HepG2 (cell line): ENCODE measurements around the gene TCF23. TPM values are rescaled to one million over a fixed set of nuclear protein-coding genes. Genes with fewer than 3 reads are reported as not detected.

ENCODE experiments used
- AKAP8 ChIP-seq: sonication (generic); formaldehyde crosslinking; IDR thresholded peaks from 2 replicates; pipeline ENCODE4 v1.5.1; 2020; ENCODE audit warnings: mild to moderate bottlenecking, missing genetic modification reagents
- ASH2L ChIP-seq: fragments of 300-600, 200-600 bp; sonication (generic); IDR thresholded peaks from 2 replicates; pipeline ENCODE4 v1.7.0; 2017; ENCODE audit warnings: low read depth, mild to moderate bottlenecking, moderate library complexity, mixed read lengths, low read length; ENCODE audit not compliant: insufficient read length
- ATRX ChIP-seq: sonication (generic); formaldehyde crosslinking; IDR thresholded peaks from 2 replicates; pipeline ENCODE4 v1.4.0; 2020; ENCODE audit warnings: missing genetic modification reagents, borderline replicate concordance
- ETV5 ChIP-seq: IDR thresholded peaks from 2 replicates; pipeline ENCODE4 v1.6.1; 2018; ENCODE audit warnings: missing biosample characterization, missing genetic modification reagents, inconsistent platforms, borderline replicate concordance
- HDAC6 ChIP-seq: fragments of 200-600 bp; sonication (generic); IDR thresholded peaks from 2 replicates; pipeline ENCODE4 v1.7.0; 2017; ENCODE audit warnings: mild to moderate bottlenecking, antibody characterized with exemption, low read length, low read depth
- JUN ChIP-seq: sonication (generic); formaldehyde crosslinking; IDR thresholded peaks from 2 replicates; pipeline ENCODE4 v1.4.0; 2020; ENCODE audit warnings: mild to moderate bottlenecking, missing genetic modification reagents
- KLF13 ChIP-seq: sonication (generic); formaldehyde crosslinking; IDR thresholded peaks from 2 replicates; pipeline ENCODE4 v1.4.0; 2020; ENCODE audit warnings: mild to moderate bottlenecking, missing genetic modification reagents
- MTF1 ChIP-seq: sonication (generic); formaldehyde crosslinking; IDR thresholded peaks from 2 replicates; pipeline ENCODE4 v1.5.0; 2020; ENCODE audit warnings: missing genetic modification reagents
- TBX3 ChIP-seq: fragments of 450-650 bp; IDR thresholded peaks from 2 replicates; pipeline ENCODE4 v1.6.1; 2017; ENCODE audit warnings: antibody characterized with exemption, mild to moderate bottlenecking, inconsistent platforms, borderline replicate concordance
- ZFP62 ChIP-seq: sonication (generic); formaldehyde crosslinking; IDR thresholded peaks from 2 replicates; pipeline ENCODE4 v1.4.0; 2020; ENCODE audit warnings: missing genetic modification reagents
- ZKSCAN1 ChIP-seq: fragments of 150-350 bp; IDR thresholded peaks from 2 replicates; pipeline ENCODE4 v1.6.1; 2014; ENCODE audit warnings: low read length
- ZKSCAN8 ChIP-seq: IDR thresholded peaks from 2 replicates; pipeline ENCODE4 v1.6.1; 2016; ENCODE audit warnings: borderline replicate concordance, missing genetic modification reagents, missing compliant biosample characterization
- ZNF235 ChIP-seq: sonication (generic); formaldehyde crosslinking; IDR thresholded peaks from 2 replicates; pipeline ENCODE4 v1.8.1; 2023; ENCODE audit warnings: mild to moderate bottlenecking, missing genetic modification reagents, borderline replicate concordance
- ZNF274 ChIP-seq: sonication (generic); formaldehyde crosslinking; IDR thresholded peaks from 2 replicates; pipeline ENCODE4 v1.5.1; 2020; ENCODE audit warnings: mild to moderate bottlenecking, missing genetic modification reagents
- polyA plus RNA-seq, 8 experiments: library from polyadenylated mRNA; depleted of rRNA in 3 of 8; stranded (reverse) in 7 of 8; unstranded in 1 of 8; fragments of >200 nt; fragmentation: Illumina TruSeq in 4 of 8; extraction: Trizol in 4 of 8; gene quantifications; 2 replicates each; pipeline versions ENCODE4 v1.2.1 to v1.2.3, GENCODE V29; 2011 to 2016; ENCODE audit warnings: low read depth in 4 of 8, missing spikeins in 1 of 8, mixed read lengths in 1 of 8; ENCODE audit not compliant: insufficient read depth in 1 of 8
- total RNA-seq, 5 experiments: library from RNA; depleted of rRNA; stranded (reverse); fragments of >200 nt; fragmentation: Illumina TruSeq; extraction: Trizol; gene quantifications; 2 replicates each; pipeline ENCODE4 v1.2.3, GENCODE V29; 2016; ENCODE audit warnings: low read depth in 1 of 5
- TF ChIP-seq, protein P1 (sequence below): fragments of 450-650 bp; IDR thresholded peaks from 2 replicates; pipeline ENCODE4 v1.6.1; 2016
- TF ChIP-seq, protein P2 (sequence below): sonication (generic); formaldehyde crosslinking; IDR thresholded peaks from 2 replicates; pipeline ENCODE4 v1.4.0; 2020; ENCODE audit warnings: missing genetic modification reagents; ENCODE audit errors: not compliant biosample characterization
- TF ChIP-seq, protein P3 (sequence below): sonication (generic); formaldehyde crosslinking; IDR thresholded peaks from 2 replicates; pipeline ENCODE4 v1.5.0; 2020; ENCODE audit warnings: missing genetic modification reagents
- TF ChIP-seq, protein P4 (sequence below): sonication (generic); formaldehyde crosslinking; IDR thresholded peaks from 2 replicates; pipeline ENCODE4 v1.4.0; 2020; ENCODE audit warnings: missing genetic modification reagents
- TF ChIP-seq, protein P5 (sequence below): sonication (generic); formaldehyde crosslinking; IDR thresholded peaks from 2 replicates; pipeline ENCODE4 v1.5.1; 2020; ENCODE audit warnings: missing genetic modification reagents, mild to moderate bottlenecking, borderline replicate concordance
- TF ChIP-seq, protein P6 (sequence below): sonication (generic); formaldehyde crosslinking; conservative IDR thresholded peaks from 2 replicates; pipeline ENCODE4 v1.4.0; 2020; ENCODE audit warnings: missing genetic modification reagents

TCF23 gene
- total and polyA plus RNA-seq, 2 of the 13 experiments (the other 11 are each of a cell fraction or from before 2014, with no cell fraction given), result 0.02 to 1.4 TPM

DNA sequence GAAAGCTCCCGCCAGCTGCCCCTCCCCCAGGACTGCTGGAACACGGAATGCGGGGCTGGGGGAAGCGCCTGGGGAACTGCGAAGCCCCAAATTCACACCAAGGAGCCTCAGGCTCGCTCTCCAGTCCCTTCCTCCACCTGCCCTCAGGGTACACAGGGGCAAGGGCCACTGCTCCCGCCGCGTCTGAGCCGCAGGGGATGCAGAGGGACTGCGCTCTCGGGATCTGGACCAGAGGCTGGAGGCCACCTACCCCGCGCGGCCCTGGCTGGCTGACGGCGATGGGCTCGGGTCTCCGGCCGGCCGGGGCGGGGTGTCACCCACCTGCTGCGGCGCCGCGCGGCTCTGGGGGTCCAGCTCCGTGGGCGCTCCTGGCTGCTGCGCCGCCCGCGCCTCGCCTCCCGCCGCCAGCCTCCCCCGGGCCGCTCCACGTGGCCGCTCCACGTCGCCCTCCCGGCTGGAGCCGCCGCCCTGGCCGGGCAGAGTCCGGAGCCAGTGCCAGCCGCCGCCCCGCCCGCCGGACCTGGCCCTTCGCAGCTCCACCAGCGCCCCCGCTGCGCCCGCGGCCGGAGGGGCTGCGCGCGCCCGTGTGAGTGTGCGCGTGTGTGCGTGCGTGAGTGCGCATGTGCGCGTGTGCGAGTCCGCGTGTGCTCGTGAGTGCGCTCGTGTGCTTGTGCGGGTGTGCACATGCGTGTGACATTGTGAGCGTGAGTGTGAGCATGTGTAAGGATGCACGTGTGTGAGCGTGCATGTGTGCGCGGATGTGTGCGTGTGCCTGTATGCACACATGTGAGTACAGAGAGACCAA lies 30.1 kb upstream of the TCF23 start, which contains the start of gene CGREF1 (continued):
- TF ChIP-seq, protein P1, sequence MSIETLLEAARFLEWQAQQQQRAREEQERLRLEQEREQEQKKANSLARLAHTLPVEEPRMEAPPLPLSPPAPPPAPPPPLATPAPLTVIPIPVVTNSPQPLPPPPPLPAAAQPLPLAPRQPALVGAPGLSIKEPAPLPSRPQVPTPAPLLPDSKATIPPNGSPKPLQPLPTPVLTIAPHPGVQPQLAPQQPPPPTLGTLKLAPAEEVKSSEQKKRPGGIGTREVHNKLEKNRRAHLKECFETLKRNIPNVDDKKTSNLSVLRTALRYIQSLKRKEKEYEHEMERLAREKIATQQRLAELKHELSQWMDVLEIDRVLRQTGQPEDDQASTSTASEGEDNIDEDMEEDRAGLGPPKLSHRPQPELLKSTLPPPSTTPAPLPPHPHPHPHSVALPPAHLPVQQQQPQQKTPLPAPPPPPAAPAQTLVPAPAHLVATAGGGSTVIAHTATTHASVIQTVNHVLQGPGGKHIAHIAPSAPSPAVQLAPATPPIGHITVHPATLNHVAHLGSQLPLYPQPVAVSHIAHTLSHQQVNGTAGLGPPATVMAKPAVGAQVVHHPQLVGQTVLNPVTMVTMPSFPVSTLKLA, result peak; percentile 89
- TF ChIP-seq TBX3 (no peak), ZNF235 (CRISPR knock-in tag) (no peak), ZKSCAN1 (no peak), KLF13 (CRISPR knock-in tag) (no peak), ASH2L (peak; percentile 39), MTF1 (no peak), ZKSCAN8 (no peak), ATRX (no peak), ZFP62 (CRISPR knock-in tag) (no peak), AKAP8 (CRISPR knock-in tag) (no peak), ETV5 (CRISPR knock-in tag) (0 out of 2 replicates have a peak, but pooled peaks have one; percentile 13), ZNF274 (CRISPR knock-in tag) (peak; percentile 62; the same call in 1 of the 2 replicates), HDAC6 (no peak), JUN (CRISPR knock-in tag) (no peak)
- TF ChIP-seq, protein P2, sequence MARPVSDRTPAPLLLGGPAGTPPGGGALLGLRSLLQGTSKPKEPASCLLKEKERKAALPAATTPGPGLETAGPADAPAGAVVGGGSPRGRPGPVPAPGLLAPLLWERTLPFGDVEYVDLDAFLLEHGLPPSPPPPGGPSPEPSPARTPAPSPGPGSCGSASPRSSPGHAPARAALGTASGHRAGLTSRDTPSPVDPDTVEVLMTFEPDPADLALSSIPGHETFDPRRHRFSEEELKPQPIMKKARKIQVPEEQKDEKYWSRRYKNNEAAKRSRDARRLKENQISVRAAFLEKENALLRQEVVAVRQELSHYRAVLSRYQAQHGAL (CRISPR knock-in tag), result no peak
- TF ChIP-seq, protein P3, sequence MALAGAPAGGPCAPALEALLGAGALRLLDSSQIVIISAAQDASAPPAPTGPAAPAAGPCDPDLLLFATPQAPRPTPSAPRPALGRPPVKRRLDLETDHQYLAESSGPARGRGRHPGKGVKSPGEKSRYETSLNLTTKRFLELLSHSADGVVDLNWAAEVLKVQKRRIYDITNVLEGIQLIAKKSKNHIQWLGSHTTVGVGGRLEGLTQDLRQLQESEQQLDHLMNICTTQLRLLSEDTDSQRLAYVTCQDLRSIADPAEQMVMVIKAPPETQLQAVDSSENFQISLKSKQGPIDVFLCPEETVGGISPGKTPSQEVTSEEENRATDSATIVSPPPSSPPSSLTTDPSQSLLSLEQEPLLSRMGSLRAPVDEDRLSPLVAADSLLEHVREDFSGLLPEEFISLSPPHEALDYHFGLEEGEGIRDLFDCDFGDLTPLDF (CRISPR knock-in tag), result no peak
- TF ChIP-seq, protein P4, sequence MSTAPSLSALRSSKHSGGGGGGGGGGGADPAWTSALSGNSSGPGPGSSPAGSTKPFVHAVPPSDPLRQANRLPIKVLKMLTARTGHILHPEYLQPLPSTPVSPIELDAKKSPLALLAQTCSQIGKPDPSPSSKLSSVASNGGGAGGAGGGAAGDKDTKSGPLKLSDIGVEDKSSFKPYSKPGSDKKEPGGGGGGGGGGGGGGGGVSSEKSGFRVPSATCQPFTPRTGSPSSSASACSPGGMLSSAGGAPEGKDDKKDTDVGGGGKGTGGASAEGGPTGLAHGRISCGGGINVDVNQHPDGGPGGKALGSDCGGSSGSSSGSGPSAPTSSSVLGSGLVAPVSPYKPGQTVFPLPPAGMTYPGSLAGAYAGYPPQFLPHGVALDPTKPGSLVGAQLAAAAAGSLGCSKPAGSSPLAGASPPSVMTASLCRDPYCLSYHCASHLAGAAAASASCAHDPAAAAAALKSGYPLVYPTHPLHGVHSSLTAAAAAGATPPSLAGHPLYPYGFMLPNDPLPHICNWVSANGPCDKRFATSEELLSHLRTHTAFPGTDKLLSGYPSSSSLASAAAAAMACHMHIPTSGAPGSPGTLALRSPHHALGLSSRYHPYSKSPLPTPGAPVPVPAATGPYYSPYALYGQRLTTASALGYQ (CRISPR knock-in tag), result no peak
- TF ChIP-seq, protein P5, sequence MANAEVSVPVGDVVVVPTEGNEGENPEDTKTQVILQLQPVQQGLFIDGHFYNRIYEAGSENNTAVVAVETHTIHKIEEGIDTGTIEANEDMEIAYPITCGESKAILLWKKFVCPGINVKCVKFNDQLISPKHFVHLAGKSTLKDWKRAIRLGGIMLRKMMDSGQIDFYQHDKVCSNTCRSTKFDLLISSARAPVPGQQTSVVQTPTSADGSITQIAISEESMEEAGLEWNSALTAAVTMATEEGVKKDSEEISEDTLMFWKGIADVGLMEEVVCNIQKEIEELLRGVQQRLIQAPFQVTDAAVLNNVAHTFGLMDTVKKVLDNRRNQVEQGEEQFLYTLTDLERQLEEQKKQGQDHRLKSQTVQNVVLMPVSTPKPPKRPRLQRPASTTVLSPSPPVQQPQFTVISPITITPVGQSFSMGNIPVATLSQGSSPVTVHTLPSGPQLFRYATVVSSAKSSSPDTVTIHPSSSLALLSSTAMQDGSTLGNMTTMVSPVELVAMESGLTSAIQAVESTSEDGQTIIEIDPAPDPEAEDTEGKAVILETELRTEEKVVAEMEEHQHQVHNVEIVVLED (CRISPR knock-in tag), result no peak
- TF ChIP-seq, protein P6, sequence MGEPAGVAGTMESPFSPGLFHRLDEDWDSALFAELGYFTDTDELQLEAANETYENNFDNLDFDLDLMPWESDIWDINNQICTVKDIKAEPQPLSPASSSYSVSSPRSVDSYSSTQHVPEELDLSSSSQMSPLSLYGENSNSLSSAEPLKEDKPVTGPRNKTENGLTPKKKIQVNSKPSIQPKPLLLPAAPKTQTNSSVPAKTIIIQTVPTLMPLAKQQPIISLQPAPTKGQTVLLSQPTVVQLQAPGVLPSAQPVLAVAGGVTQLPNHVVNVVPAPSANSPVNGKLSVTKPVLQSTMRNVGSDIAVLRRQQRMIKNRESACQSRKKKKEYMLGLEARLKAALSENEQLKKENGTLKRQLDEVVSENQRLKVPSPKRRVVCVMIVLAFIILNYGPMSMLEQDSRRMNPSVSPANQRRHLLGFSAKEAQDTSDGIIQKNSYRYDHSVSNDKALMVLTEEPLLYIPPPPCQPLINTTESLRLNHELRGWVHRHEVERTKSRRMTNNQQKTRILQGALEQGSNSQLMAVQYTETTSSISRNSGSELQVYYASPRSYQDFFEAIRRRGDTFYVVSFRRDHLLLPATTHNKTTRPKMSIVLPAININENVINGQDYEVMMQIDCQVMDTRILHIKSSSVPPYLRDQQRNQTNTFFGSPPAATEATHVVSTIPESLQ (CRISPR knock-in tag), result 0 out of 2 replicates have a peak, but pooled peaks have one; percentile 55
